Prostate gland (tissue), 2 donors: ENCODE data around the gene PODXL. TPM values are rescaled to one million over a fixed set of nuclear protein-coding genes. Genes with fewer than 3 reads are reported as not detected.

Experiments
- DNase-seq: peaks from one replicate; pipeline ENCODE4 v3.0.0-alpha.2; 2019; ENCODE audit warnings: low spot score
- H3K27ac ChIP-seq, 2 donors: fragments of 200-600 bp; sonication (generic); 2 replicates each; pipeline ENCODE4 v1.5.1; 2017 to 2019
- H3K27me3 ChIP-seq: fragments of 200-600 bp; sonication (generic); replicated peaks from 2 replicates; pipeline ENCODE4 v1.5.1; 2019; ENCODE audit not compliant: insufficient read depth
- H3K36me3 ChIP-seq, 2 donors: fragments of 200-600 bp; sonication (generic); 1 replicate in 1 of 2; 2 replicates in 1 of 2; pipeline versions ENCODE4 v1.5.1 to v1.8.1; 2017 to 2019
- H3K4me1 ChIP-seq: fragments of 200-600 bp; sonication (generic); replicated peaks from 2 replicates; pipeline ENCODE4 v1.5.1; 2019
- H3K4me3 ChIP-seq, 2 donors: fragments of 200-600 bp; sonication (generic); 2 replicates each; pipeline ENCODE4 v1.5.1; 2017 to 2019
- H3K9me3 ChIP-seq: fragments of 200-600 bp; sonication (generic); 2 replicates; pipeline ENCODE4 v1.5.1; 2017
- POLR2A ChIP-seq: fragments of 450-650 bp; IDR thresholded peaks from one replicate; pipeline ENCODE4 v1.6.1; 2016; ENCODE audit warnings: antibody characterized with exemption, mild to moderate bottlenecking
- POLR2AphosphoS5 ChIP-seq: sonication (generic); formaldehyde crosslinking; IDR thresholded peaks from one replicate; pipeline ENCODE4 v1.6.1; 2017; ENCODE audit warnings: antibody characterized with exemption
- WGBS: methylation state at CpG from one replicate; pipeline ENCODE4 v1.1.5; 2018; 5-methylcytosine and 5-hydroxymethylcytosine counted together
- intact Hi-C: fragments of 100-400 bp; cut with DNase I; formaldehyde crosslinking; loops from one replicate; pipeline ENCODE4 v1.14.2; 2022
- total RNA-seq, 2 donors: library from RNA; depleted of rRNA; stranded (reverse); fragments of >200 nt; gene quantifications; one replicate each; pipeline ENCODE4 v1.1.0, GENCODE V29; 2016
- TF ChIP-seq, protein P1 (sequence below), 4 experiments: fragments of 200-600 bp in 2 of 4; fragments of 450-650 bp in 2 of 4; sonication (generic) in 2 of 4; IDR thresholded peaks; 1 replicate in 3 of 4; 2 replicates in 1 of 4; pipeline ENCODE4 v1.5.1; 2016 to 2019; ENCODE audit warnings: antibody characterized with exemption in 4 of 4, mild to moderate bottlenecking in 2 of 4, moderate library complexity in 2 of 4

The PODXL gene
- total RNA-seq, 2 donors from 2014 or later, result 17.7 to 19.4 TPM

DNA sequence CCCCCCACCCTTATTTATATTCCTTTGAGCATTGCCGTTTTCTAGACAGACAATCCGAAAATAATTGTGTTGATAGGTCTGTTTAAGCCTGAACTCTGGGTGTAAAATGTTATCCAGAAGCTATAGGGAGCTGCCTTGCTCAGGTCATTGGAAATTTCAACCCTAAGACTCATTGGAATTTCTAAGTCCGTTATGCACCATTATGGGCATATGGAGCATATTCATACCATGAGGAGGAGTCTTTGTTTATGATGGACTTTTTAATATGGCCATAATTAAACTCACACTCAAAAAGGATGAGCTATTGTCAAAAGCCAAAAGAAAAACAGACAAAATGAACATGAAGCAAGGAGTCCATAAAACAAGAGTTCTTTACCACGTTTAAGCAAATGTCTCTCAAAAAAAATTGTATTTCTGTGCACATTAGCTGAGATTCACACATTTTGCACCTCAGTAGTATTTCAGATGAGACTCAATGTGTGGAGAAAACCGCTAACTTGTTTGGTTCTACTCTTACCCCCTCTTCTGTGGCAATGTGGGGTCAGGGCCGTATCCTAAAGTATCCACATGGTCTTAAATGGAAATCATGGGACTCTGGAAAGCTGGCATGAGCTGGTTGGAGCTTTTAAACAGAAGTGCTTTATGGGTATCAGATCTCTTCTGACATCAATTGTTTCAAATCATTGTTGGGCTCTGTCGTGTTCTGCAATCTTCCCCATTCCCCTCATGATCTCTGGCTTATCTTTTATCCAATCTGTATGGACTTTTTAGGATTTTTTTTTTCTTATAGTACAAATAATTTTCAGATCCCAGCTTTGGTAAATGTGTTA is 60.5 kb downstream of the PODXL start:
- no peaks in the 10 kb centered on the region for H3K4me1 ChIP-seq
- peaks cover 0 to 3% of the 10 kb centered on the region in 2 donors for H3K36me3 ChIP-seq
- intact Hi-C loops, result no loop called here
- 80% methylated on average over 7 of the region's 7 CpGs for WGBS
- H3K27me3 ChIP-seq, result no peaks in the 10 kb centered on the region
- TF ChIP-seq POLR2A, result no peak
- TF ChIP-seq, protein P1, sequence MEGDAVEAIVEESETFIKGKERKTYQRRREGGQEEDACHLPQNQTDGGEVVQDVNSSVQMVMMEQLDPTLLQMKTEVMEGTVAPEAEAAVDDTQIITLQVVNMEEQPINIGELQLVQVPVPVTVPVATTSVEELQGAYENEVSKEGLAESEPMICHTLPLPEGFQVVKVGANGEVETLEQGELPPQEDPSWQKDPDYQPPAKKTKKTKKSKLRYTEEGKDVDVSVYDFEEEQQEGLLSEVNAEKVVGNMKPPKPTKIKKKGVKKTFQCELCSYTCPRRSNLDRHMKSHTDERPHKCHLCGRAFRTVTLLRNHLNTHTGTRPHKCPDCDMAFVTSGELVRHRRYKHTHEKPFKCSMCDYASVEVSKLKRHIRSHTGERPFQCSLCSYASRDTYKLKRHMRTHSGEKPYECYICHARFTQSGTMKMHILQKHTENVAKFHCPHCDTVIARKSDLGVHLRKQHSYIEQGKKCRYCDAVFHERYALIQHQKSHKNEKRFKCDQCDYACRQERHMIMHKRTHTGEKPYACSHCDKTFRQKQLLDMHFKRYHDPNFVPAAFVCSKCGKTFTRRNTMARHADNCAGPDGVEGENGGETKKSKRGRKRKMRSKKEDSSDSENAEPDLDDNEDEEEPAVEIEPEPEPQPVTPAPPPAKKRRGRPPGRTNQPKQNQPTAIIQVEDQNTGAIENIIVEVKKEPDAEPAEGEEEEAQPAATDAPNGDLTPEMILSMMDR (IDR thresholded peaks at IDR 0.05), result no peak
- TF ChIP-seq POLR2AphosphoS5, result no peak
- H3K4me3 ChIP-seq, result no peak overlapping the region
- H3K27ac ChIP-seq, result no peak overlapping the region
- H3K9me3 ChIP-seq, result no peaks in the 10 kb centered on the region
- no peak for DNase-seq

GRCh38 chr7:131494182-131494581 is 62.2 kb downstream of the PODXL start:
- Histone ChIP-seq H3K27ac (no peak overlapping the region), H3K4me1 (no peaks in the 10 kb centered on the region), H3K27me3 (no peaks in the 10 kb centered on the region), H3K36me3 (peaks cover 0 to 3% of the 10 kb centered on the region in 2 donors), H3K9me3 (no peaks in the 10 kb centered on the region), H3K4me3 (no peak overlapping the region)
- 93% methylated on average over 2 of the region's 2 CpGs for WGBS
- intact Hi-C loops, result no loop called here
- no peak for DNase-seq
- TF ChIP-seq, protein P1 (IDR thresholded peaks at IDR 0.05), result no peak

DNA sequence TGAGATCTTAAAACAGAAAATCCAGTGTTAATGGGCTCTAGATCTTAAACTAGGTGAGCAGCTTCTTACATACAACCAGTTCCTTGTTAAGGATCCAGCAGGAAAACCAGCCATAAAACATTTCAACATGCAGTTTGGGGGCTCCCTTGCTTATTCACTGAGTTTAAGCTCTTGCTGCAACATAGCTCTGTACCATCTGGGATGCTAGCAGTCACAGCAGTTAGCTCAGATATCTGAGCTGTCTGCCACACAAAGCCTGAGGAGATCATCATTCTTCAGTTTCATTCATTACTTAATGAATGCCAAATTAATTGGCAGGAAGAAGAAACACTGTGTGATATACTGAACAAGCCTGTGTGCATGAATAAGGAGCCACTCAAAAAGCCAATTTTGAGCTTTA is 62.8 kb downstream of the PODXL start:
- no peaks in the 10 kb centered on the region for H3K4me1 ChIP-seq
- TF ChIP-seq, protein P1 (IDR thresholded peaks at IDR 0.05), result no peak
- intact Hi-C loops, result no loop called here
- peaks cover 0 to 3% of the 10 kb centered on the region in 2 donors for H3K36me3 ChIP-seq
- no peak overlapping the region for H3K4me3 ChIP-seq
- H3K9me3 ChIP-seq, result no peaks in the 10 kb centered on the region
- H3K27me3 ChIP-seq, result no peaks in the 10 kb centered on the region
- no peak for DNase-seq
- no peak overlapping the region for H3K27ac ChIP-seq

GRCh38 chr7:131493081-131493480 is 63.3 kb downstream of the PODXL start:
- no peaks in the 10 kb centered on the region for H3K27me3 ChIP-seq
- TF ChIP-seq, protein P1 (IDR thresholded peaks at IDR 0.05), result no peak
- TF ChIP-seq POLR2AphosphoS5 (no peak), POLR2A (no peak)
- H3K4me1 ChIP-seq, result no peaks in the 10 kb centered on the region
- H3K36me3 ChIP-seq, result peaks cover 0 to 3% of the 10 kb centered on the region in 2 donors
- 88% methylated on average over 2 of the region's 2 CpGs for WGBS
- H3K4me3 ChIP-seq, result no peak overlapping the region
- no peaks in the 10 kb centered on the region for H3K9me3 ChIP-seq
- intact Hi-C loops, result no loop called here
- H3K27ac ChIP-seq, result no peak overlapping the region
- DNase-seq, result no peak

GRCh38 chr7:131489881-131490280 is 66.5 kb downstream of the PODXL start:
- Histone ChIP-seq H3K4me1 (no peaks in the 10 kb centered on the region), H3K27me3 (no peaks in the 10 kb centered on the region), H3K36me3 (no peaks in the 10 kb centered on the region), H3K4me3 (no peak overlapping the region), H3K9me3 (no peaks in the 10 kb centered on the region), H3K27ac (no peak overlapping the region)
- 95% methylated on average over 4 of the region's 4 CpGs for WGBS
- intact Hi-C loops, result no loop called here
- no peak for DNase-seq
- TF ChIP-seq POLR2A, result no peak
- TF ChIP-seq, protein P1 (IDR thresholded peaks at IDR 0.05), result no peak
- no peak for TF ChIP-seq POLR2AphosphoS5
